DOHH2 (cell line): ENCODE results near the gene KIRREL3.

Experiments
- H3F3A ChIP-seq: fragments of 200-600 bp; sonication (generic), shearing (Covaris generic); 2 replicates; pipeline ENCODE4 v1.6.0; 2016; ENCODE audit warnings: antibody characterized with exemption, mild to moderate bottlenecking; ENCODE audit not compliant: control insufficient read depth, insufficient read depth
- H3K27ac ChIP-seq: fragments of 200-600 bp; sonication (generic); 2 replicates; pipeline ENCODE4 v1.5.1; 2014; ENCODE audit warnings: low read depth, mild to moderate bottlenecking, low read length, moderate library complexity
- H3K27me3 ChIP-seq: fragments of 200-600 bp; sonication (generic); 2 replicates; pipeline ENCODE4 v1.6.1; 2014; ENCODE audit warnings: mild to moderate bottlenecking, low read length, mixed read lengths; ENCODE audit not compliant: control insufficient read depth
- H3K36me3 ChIP-seq: fragments of 200-600 bp; sonication (generic); 2 replicates; pipeline ENCODE4 v1.6.1; 2014; ENCODE audit warnings: mild to moderate bottlenecking, low read length, moderate library complexity, mixed read lengths; ENCODE audit not compliant: control insufficient read depth
- H3K4me1 ChIP-seq: fragments of 200-600 bp; sonication (generic); 2 replicates; pipeline ENCODE4 v1.6.1; 2014; ENCODE audit warnings: mild to moderate bottlenecking, low read length, mixed read lengths; ENCODE audit not compliant: control insufficient read depth
- H3K4me2 ChIP-seq: fragments of 200-600 bp; sonication (generic); 2 replicates; pipeline ENCODE4 v1.6.0; 2014; ENCODE audit warnings: mild to moderate bottlenecking, low read length, moderate library complexity
- H3K4me3 ChIP-seq: fragments of 200-600 bp; sonication (generic); 2 replicates; pipeline ENCODE4 v1.5.1; 2014; ENCODE audit warnings: mild to moderate bottlenecking, low read length, mixed read lengths
- H3K79me2 ChIP-seq: fragments of 200-600 bp; sonication (generic); 2 replicates; pipeline ENCODE4 v1.6.1; 2014; ENCODE audit warnings: mild to moderate bottlenecking, low read length, mixed read lengths; ENCODE audit not compliant: control insufficient read depth
- H3K9me2 ChIP-seq: fragments of 200-600 bp; sonication (generic); replicated peaks from 2 replicates; pipeline ENCODE4 v1.6.1; 2014; ENCODE audit warnings: mild to moderate bottlenecking, low read length, mixed read lengths; ENCODE audit not compliant: control insufficient read depth
- H3K9me3 ChIP-seq: fragments of 200-600 bp; sonication (generic); 2 replicates; pipeline ENCODE4 v1.6.1; 2014; ENCODE audit warnings: antibody characterized with exemption, low read length, mixed read lengths; ENCODE audit not compliant: control insufficient read depth, insufficient read depth
- H4K20me1 ChIP-seq: fragments of 200-600 bp; sonication (generic); 2 replicates; pipeline ENCODE4 v1.6.0; 2014; ENCODE audit warnings: low read depth, mild to moderate bottlenecking, antibody characterized with exemption, low read length, moderate library complexity; ENCODE audit not compliant: control insufficient read depth, insufficient read depth
- CTCF ChIP-seq: fragments of 200-600 bp; sonication (generic); IDR thresholded peaks from one replicate; pipeline ENCODE4 v1.5.1; 2014; ENCODE audit warnings: antibody characterized with exemption, mild to moderate bottlenecking, low read depth, low read length; ENCODE audit not compliant: poor library complexity, severe bottlenecking
- EZH2phosphoT487 ChIP-seq: fragments of 200-600 bp; sonication (generic); IDR thresholded peaks from 2 replicates; pipeline ENCODE4 v1.6.1; 2017; ENCODE audit warnings: borderline replicate concordance, mild to moderate bottlenecking, antibody characterized with exemption, low read length, moderate library complexity, mixed read lengths

KIRREL3 gene

GRCh38 chr11:126585774-126586491, 414.6 kb downstream of the KIRREL3 start:
- no peaks in the 10 kb centered on the region for H3K79me2 ChIP-seq
- H3K27me3 ChIP-seq = no peaks in the 10 kb centered on the region
- no peaks in the 10 kb centered on the region for H3K36me3 ChIP-seq
- no peak overlapping the region for H3K4me2 ChIP-seq
- H3K4me3 ChIP-seq = no peak overlapping the region
- no peaks in the 10 kb centered on the region for H3F3A ChIP-seq
- no peaks in the 10 kb centered on the region for H3K9me2 ChIP-seq
- no peak overlapping the region for H3K27ac ChIP-seq
- H3K4me1 ChIP-seq = no peaks in the 10 kb centered on the region
- no peak for TF ChIP-seq CTCF
- no peak for TF ChIP-seq EZH2phosphoT487
- H4K20me1 ChIP-seq = no peaks in the 10 kb centered on the region
- H3K9me3 ChIP-seq = no peaks in the 10 kb centered on the region

GRCh38 chr11:126585388-126585773, 415.2 kb downstream of the KIRREL3 start:
- no peaks in the 10 kb centered on the region for H3K27me3 ChIP-seq
- H3K4me3 ChIP-seq = no peak overlapping the region
- H3K4me2 ChIP-seq = no peak overlapping the region
- H3F3A ChIP-seq = no peaks in the 10 kb centered on the region
- H3K9me3 ChIP-seq = no peaks in the 10 kb centered on the region
- H3K9me2 ChIP-seq = no peaks in the 10 kb centered on the region
- no peaks in the 10 kb centered on the region for H3K4me1 ChIP-seq
- H3K36me3 ChIP-seq = no peaks in the 10 kb centered on the region
- TF ChIP-seq EZH2phosphoT487 (no peak), CTCF (no peak)
- H3K27ac ChIP-seq = no peak overlapping the region
- no peaks in the 10 kb centered on the region for H3K79me2 ChIP-seq
- H4K20me1 ChIP-seq = no peaks in the 10 kb centered on the region

GRCh38 chr11:126583594-126584427, 416.8 kb downstream of the KIRREL3 start:
- no peaks in the 10 kb centered on the region for H3K9me3 ChIP-seq
- H3K79me2 ChIP-seq = no peaks in the 10 kb centered on the region
- no peaks in the 10 kb centered on the region for H4K20me1 ChIP-seq
- no peaks in the 10 kb centered on the region for H3K4me1 ChIP-seq
- no peaks in the 10 kb centered on the region for H3K9me2 ChIP-seq
- H3K4me3 ChIP-seq = no peak overlapping the region
- no peak overlapping the region for H3K4me2 ChIP-seq
- no peak overlapping the region for H3K27ac ChIP-seq
- no peaks in the 10 kb centered on the region for H3K27me3 ChIP-seq
- TF ChIP-seq CTCF = no peak
- TF ChIP-seq EZH2phosphoT487 = no peak
- no peaks in the 10 kb centered on the region for H3K36me3 ChIP-seq
- no peaks in the 10 kb centered on the region for H3F3A ChIP-seq
